Neuronal stem cell (in vitro differentiated cells): ENCODE results near the gene DIP2C.

Source experiments
- DNase-seq: peaks from one replicate; pipeline ENCODE4 v3.0.0-alpha.2; 2013; ENCODE audit warnings: low spot score
- H2AFZ ChIP-seq: one replicate; pipeline ENCODE4 v1.6.1; 2013; ENCODE audit warnings: mild to moderate bottlenecking, low read length, inconsistent platforms
- H2AK5ac ChIP-seq: 2 replicates; pipeline ENCODE4 v1.6.1; 2013; ENCODE audit warnings: low read depth, mild to moderate bottlenecking, inconsistent platforms, low read length, moderate library complexity, mixed read lengths
- H2BK120ac ChIP-seq: 2 replicates; pipeline ENCODE4 v1.6.1; 2013; ENCODE audit warnings: low read depth, mild to moderate bottlenecking, inconsistent platforms, low read length, moderate library complexity, mixed read lengths
- H2BK12ac ChIP-seq: one replicate; pipeline ENCODE4 v1.6.1; 2013; ENCODE audit warnings: low read length, inconsistent platforms
- H2BK15ac ChIP-seq: 2 replicates; pipeline ENCODE4 v1.6.1; 2013; ENCODE audit warnings: mild to moderate bottlenecking, low read length, inconsistent platforms, mixed read lengths
- H2BK5ac ChIP-seq: one replicate; pipeline ENCODE4 v1.6.1; 2013; ENCODE audit warnings: inconsistent platforms, mild to moderate bottlenecking, low read length, moderate library complexity
- H3K14ac ChIP-seq: one replicate; pipeline ENCODE4 v1.6.1; 2013; ENCODE audit warnings: low read length, inconsistent platforms
- H3K18ac ChIP-seq: 2 replicates; pipeline ENCODE4 v1.6.1; 2013; ENCODE audit warnings: low read length, inconsistent platforms
- H3K23ac ChIP-seq: 2 replicates; pipeline ENCODE4 v1.6.1; 2013; ENCODE audit warnings: low read depth, mild to moderate bottlenecking, mixed read lengths, low read length, inconsistent platforms; ENCODE audit not compliant: poor library complexity
- H3K27ac ChIP-seq: replicated peaks from 3 replicates; pipeline ENCODE4 v1.5.1; 2013; ENCODE audit warnings: low read length, inconsistent platforms
- H3K27me3 ChIP-seq, 3 experiments: 2 replicates each; pipeline ENCODE4 v1.6.1; 2013; ENCODE audit warnings: low read length in 3 of 3, mild to moderate bottlenecking in 2 of 3, inconsistent platforms in 1 of 3, low read depth in 1 of 3, mixed read lengths in 1 of 3, moderate library complexity in 1 of 3; ENCODE audit not compliant: control insufficient read depth in 3 of 3, insufficient read depth in 3 of 3
- H3K36me3 ChIP-seq, 2 donors: replicated peaks in 1 of 2; 2 replicates each; pipeline ENCODE4 v1.6.1; 2013; ENCODE audit warnings: low read length in 2 of 2; ENCODE audit not compliant: control insufficient read depth in 2 of 2, insufficient read depth in 2 of 2
- H3K4ac ChIP-seq: 2 replicates; pipeline ENCODE4 v1.6.1; 2013; ENCODE audit warnings: inconsistent platforms, mild to moderate bottlenecking, low read length, moderate library complexity
- H3K4me1 ChIP-seq, 2 donors: 1 replicate in 1 of 2; 2 replicates in 1 of 2; pipeline ENCODE4 v1.6.1; 2013; ENCODE audit warnings: low read length in 2 of 2, low read depth in 1 of 2; ENCODE audit not compliant: control insufficient read depth in 2 of 2, insufficient read depth in 1 of 2
- H3K4me2 ChIP-seq: one replicate; pipeline ENCODE4 v1.6.1; 2013; ENCODE audit warnings: mild to moderate bottlenecking, low read length, inconsistent platforms; ENCODE audit not compliant: insufficient read depth, poor library complexity, severe bottlenecking
- H3K4me3 ChIP-seq, 2 donors: 2 replicates each; pipeline ENCODE4 v1.5.1; 2013; ENCODE audit warnings: low read length in 2 of 2, mild to moderate bottlenecking in 2 of 2, inconsistent platforms in 1 of 2, moderate library complexity in 1 of 2
- H3K79me1 ChIP-seq: one replicate; pipeline ENCODE4 v1.6.1; 2013; ENCODE audit warnings: low read depth, mild to moderate bottlenecking, inconsistent platforms, low read length, moderate library complexity
- H3K9ac ChIP-seq: one replicate; pipeline ENCODE4 v1.6.1; 2013; ENCODE audit warnings: mild to moderate bottlenecking, low read depth, low read length, inconsistent platforms; ENCODE audit not compliant: poor library complexity
- H3K9me3 ChIP-seq, 2 donors: replicated peaks in 1 of 2; 2 replicates each; pipeline versions ENCODE3 to v1.6.1; 2013; ENCODE audit warnings: low read length in 2 of 2, mild to moderate bottlenecking in 2 of 2, inconsistent platforms in 1 of 2, low read depth in 1 of 2, mixed read lengths in 1 of 2, moderate library complexity in 1 of 2; ENCODE audit not compliant: control insufficient read depth in 2 of 2, insufficient read depth in 1 of 2
- H4K8ac ChIP-seq: one replicate; pipeline ENCODE4 v1.6.1; 2013; ENCODE audit warnings: low read depth, mild to moderate bottlenecking, inconsistent platforms, low read length, moderate library complexity
- H4K91ac ChIP-seq: one replicate; pipeline ENCODE4 v1.6.1; 2013; ENCODE audit warnings: low read length, low read depth, mild to moderate bottlenecking, inconsistent platforms; ENCODE audit not compliant: poor library complexity
- WGBS, 2 donors: extraction: QIAGEN DNeasy Blood & Tissue Kit; methylation state at CpG; one replicate each; pipeline ENCODE4 v1.1.7; 2013; ENCODE audit warnings: missing lambda C conversion rate in 2 of 2, mixed read lengths in 1 of 2; ENCODE audit not compliant: insufficient read length in 2 of 2, insufficient replicate concordance in 1 of 2; ENCODE audit errors: extremely low coverage in 2 of 2; 5-methylcytosine and 5-hydroxymethylcytosine counted together

DIP2C gene

GRCh38 chr10:340646-341045 lies 348.8 kb downstream of the DIP2C start:
- H2AK5ac ChIP-seq, result no peak overlapping the region
- no peaks in the 10 kb centered on the region for H3K4me1 ChIP-seq
- H2BK120ac ChIP-seq, result no peak overlapping the region
- no peaks in the 10 kb centered on the region for H3K9me3 ChIP-seq
- H3K27ac ChIP-seq, result no peak overlapping the region
- DNase-seq, result no peak
- H3K14ac ChIP-seq, result no peak overlapping the region
- no peak overlapping the region for H2BK12ac ChIP-seq
- H3K4me2 ChIP-seq, result no peak overlapping the region
- peaks cover 34 to 86% of the 10 kb centered on the region in 2 donors for H3K36me3 ChIP-seq
- H3K4me3 ChIP-seq, result no peak overlapping the region
- H3K9ac ChIP-seq, result no peak overlapping the region
- H2BK15ac ChIP-seq, result no peak overlapping the region
- H3K18ac ChIP-seq, result no peak overlapping the region
- WGBS, 2 donors, result no CpG with 5 or more reads among the region's 11 CpGs
- no peak overlapping the region for H4K91ac ChIP-seq
- no peak overlapping the region for H4K8ac ChIP-seq
- no peak overlapping the region for H2BK5ac ChIP-seq
- H3K27me3 ChIP-seq, result no peaks in the 10 kb centered on the region
- peak overlapping the region; percentile 40 for H3K23ac ChIP-seq
- no peak overlapping the region for H2AFZ ChIP-seq
- H3K4ac ChIP-seq, result no peak overlapping the region
- H3K79me1 ChIP-seq, result no peaks in the 10 kb centered on the region

- Histone ChIP-seq H2AK5ac (no peak overlapping the region), H4K91ac (no peak overlapping the region), H2BK12ac (no peak overlapping the region), H2BK15ac (no peak overlapping the region), H3K4ac (no peak overlapping the region), H3K36me3 (peaks cover 27 to 84% of the 10 kb centered on the region in 2 donors), H3K79me1 (no peaks in the 10 kb centered on the region), H2BK5ac (no peak overlapping the region), H3K14ac (no peak overlapping the region), H3K9me3 (no peaks in the 10 kb centered on the region), H3K9ac (no peak overlapping the region), H3K4me3 (no peak overlapping the region), H2AFZ (no peak overlapping the region), H3K27me3 (no peaks in the 10 kb centered on the region), H3K23ac (no peak overlapping the region), H4K8ac (no peak overlapping the region), H3K4me2 (no peak overlapping the region), H3K27ac (no peak overlapping the region), H3K18ac (no peak overlapping the region), H3K4me1 (no peaks in the 10 kb centered on the region), H2BK120ac (no peak overlapping the region)
- no CpG with 5 or more reads among the region's 2 CpGs for WGBS, 2 donors
- DNase-seq, result no peak
Measured at GRCh38 chr10:339038-339391, 350.5 kb downstream of the DIP2C start.

GRCh38 chr10:338171-339037 lies 351.1 kb downstream of the DIP2C start:
- peaks cover 28 to 80% of the 10 kb centered on the region in 2 donors for H3K36me3 ChIP-seq
- H3K4me1 ChIP-seq, result no peaks in the 10 kb centered on the region
- no peak overlapping the region for H3K14ac ChIP-seq
- H3K18ac ChIP-seq, result peak overlapping the region; percentile 57
- peak overlapping the region; percentile 93 for H3K23ac ChIP-seq
- H2BK15ac ChIP-seq, result no peak overlapping the region
- H2AFZ ChIP-seq, result no peak overlapping the region
- peak overlapping the region in 1 of 2 donors; percentile 16 for H3K4me3 ChIP-seq
- H2BK120ac ChIP-seq, result no peak overlapping the region
- peak overlapping the region; percentile 82 for H2BK5ac ChIP-seq
- H3K79me1 ChIP-seq, result no peaks in the 10 kb centered on the region
- H4K91ac ChIP-seq, result no peak overlapping the region
- no peak overlapping the region for H3K4ac ChIP-seq
- peak overlapping the region; percentile 44 for H3K9ac ChIP-seq
- H2AK5ac ChIP-seq, result no peak overlapping the region
- H3K27ac ChIP-seq, result no peak overlapping the region
- H3K9me3 ChIP-seq, result no peaks in the 10 kb centered on the region
- no peak overlapping the region for H3K4me2 ChIP-seq
- 100% methylated on average over 2 of the region's 33 CpGs for WGBS, 2 donors
- no peak overlapping the region for H4K8ac ChIP-seq
- peak overlapping the region; percentile 73 for H2BK12ac ChIP-seq
- H3K27me3 ChIP-seq, result no peaks in the 10 kb centered on the region
- no peak for DNase-seq

- Histone ChIP-seq H2AFZ (no peak overlapping the region), H4K8ac (no peak overlapping the region), H3K4me2 (no peak overlapping the region), H3K27ac (no peak overlapping the region), H3K14ac (no peak overlapping the region), H3K9ac (no peak overlapping the region), H3K79me1 (no peaks in the 10 kb centered on the region), H2BK15ac (no peak overlapping the region), H3K4me1 (no peaks in the 10 kb centered on the region), H3K18ac (no peak overlapping the region), H2AK5ac (no peak overlapping the region), H3K36me3 (peaks cover 28 to 67% of the 10 kb centered on the region in 2 donors), H4K91ac (no peak overlapping the region), H3K27me3 (no peaks in the 10 kb centered on the region), H2BK12ac (no peak overlapping the region), H3K9me3 (no peaks in the 10 kb centered on the region), H3K4me3 (no peak overlapping the region), H3K23ac (no peak overlapping the region), H3K4ac (no peak overlapping the region), H2BK120ac (no peak overlapping the region), H2BK5ac (no peak overlapping the region)
- no peak for DNase-seq
- WGBS, 2 donors, result no CpG with 5 or more reads among the region's 6 CpGs
Measured at GRCh38 chr10:336247-336646, 353.2 kb downstream of the DIP2C start.
